ENCODE results near the gene TMEM63C.

GRCh38 chr14:77148510-77149231 lies 32.9 kb upstream of the TMEM63C start:
- TF ChIP-seq YY1 (tag by site-specific recombination; IDR thresholded peaks at IDR 0.05) (no peak), MEIS1 (CRISPR knock-in tag; IDR thresholded peaks at IDR 0.05; ENCODE audit: borderline replicate concordance) (no peak), CTCF (tag by site-specific recombination; IDR thresholded peaks at IDR 0.05) (no peak), MYNN (tag by site-specific recombination; IDR thresholded peaks at IDR 0.05; ENCODE audit: borderline replicate concordance) (no peak), KLF10 (tag by site-specific recombination; IDR thresholded peaks at IDR 0.05) (no peak), ZNF23 (tag by site-specific recombination; IDR thresholded peaks at IDR 0.05; ENCODE audit: borderline replicate concordance) (no peak), ZBTB21 (tag by site-specific recombination; IDR thresholded peaks at IDR 0.05) (no peak), ZNF350 (tag by site-specific recombination; IDR thresholded peaks at IDR 0.05) (no peak), ZNF140 (tag by site-specific recombination; IDR thresholded peaks at IDR 0.05) (no peak), ZNF133 (tag by site-specific recombination; IDR thresholded peaks at IDR 0.05) (no peak)
- TF ChIP-seq, protein P1, sequence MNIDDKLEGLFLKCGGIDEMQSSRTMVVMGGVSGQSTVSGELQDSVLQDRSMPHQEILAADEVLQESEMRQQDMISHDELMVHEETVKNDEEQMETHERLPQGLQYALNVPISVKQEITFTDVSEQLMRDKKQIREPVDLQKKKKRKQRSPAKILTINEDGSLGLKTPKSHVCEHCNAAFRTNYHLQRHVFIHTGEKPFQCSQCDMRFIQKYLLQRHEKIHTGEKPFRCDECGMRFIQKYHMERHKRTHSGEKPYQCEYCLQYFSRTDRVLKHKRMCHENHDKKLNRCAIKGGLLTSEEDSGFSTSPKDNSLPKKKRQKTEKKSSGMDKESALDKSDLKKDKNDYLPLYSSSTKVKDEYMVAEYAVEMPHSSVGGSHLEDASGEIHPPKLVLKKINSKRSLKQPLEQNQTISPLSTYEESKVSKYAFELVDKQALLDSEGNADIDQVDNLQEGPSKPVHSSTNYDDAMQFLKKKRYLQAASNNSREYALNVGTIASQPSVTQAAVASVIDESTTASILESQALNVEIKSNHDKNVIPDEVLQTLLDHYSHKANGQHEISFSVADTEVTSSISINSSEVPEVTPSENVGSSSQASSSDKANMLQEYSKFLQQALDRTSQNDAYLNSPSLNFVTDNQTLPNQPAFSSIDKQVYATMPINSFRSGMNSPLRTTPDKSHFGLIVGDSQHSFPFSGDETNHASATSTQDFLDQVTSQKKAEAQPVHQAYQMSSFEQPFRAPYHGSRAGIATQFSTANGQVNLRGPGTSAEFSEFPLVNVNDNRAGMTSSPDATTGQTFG (tag by site-specific recombination; IDR thresholded peaks at IDR 0.05; ENCODE audit: borderline replicate concordance), result no peak
- TF ChIP-seq, protein P2, sequence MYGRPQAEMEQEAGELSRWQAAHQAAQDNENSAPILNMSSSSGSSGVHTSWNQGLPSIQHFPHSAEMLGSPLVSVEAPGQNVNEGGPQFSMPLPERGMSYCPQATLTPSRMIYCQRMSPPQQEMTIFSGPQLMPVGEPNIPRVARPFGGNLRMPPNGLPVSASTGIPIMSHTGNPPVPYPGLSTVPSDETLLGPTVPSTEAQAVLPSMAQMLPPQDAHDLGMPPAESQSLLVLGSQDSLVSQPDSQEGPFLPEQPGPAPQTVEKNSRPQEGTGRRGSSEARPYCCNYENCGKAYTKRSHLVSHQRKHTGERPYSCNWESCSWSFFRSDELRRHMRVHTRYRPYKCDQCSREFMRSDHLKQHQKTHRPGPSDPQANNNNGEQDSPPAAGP (tag by site-specific recombination; IDR thresholded peaks at IDR 0.05), result no peak
